SU-DHL-6 (cell line): ENCODE data around the gene ABHD16A.

Experiments used
- EZH2phosphoT487 ChIP-seq: fragments of 200-600 bp; sonication (generic), shearing (Covaris generic); conservative IDR thresholded peaks from 2 replicates; pipeline ENCODE4 v1.6.1; 2018; ENCODE audit warnings: mild to moderate bottlenecking, antibody characterized with exemption, low read length, moderate library complexity, mixed read lengths
- TF ChIP-seq, protein P1 (sequence below): fragments of 200-600 bp; sonication (generic); IDR thresholded peaks from one replicate; pipeline ENCODE4 v1.5.1; 2017; ENCODE audit warnings: antibody characterized with exemption, mild to moderate bottlenecking, low read length, moderate library complexity; ENCODE audit not compliant: insufficient read depth, poor library complexity, severe bottlenecking

GRCh38 chr6:31681135-31681671, 21.9 kb downstream of the ABHD16A start:
- TF ChIP-seq, protein P1, sequence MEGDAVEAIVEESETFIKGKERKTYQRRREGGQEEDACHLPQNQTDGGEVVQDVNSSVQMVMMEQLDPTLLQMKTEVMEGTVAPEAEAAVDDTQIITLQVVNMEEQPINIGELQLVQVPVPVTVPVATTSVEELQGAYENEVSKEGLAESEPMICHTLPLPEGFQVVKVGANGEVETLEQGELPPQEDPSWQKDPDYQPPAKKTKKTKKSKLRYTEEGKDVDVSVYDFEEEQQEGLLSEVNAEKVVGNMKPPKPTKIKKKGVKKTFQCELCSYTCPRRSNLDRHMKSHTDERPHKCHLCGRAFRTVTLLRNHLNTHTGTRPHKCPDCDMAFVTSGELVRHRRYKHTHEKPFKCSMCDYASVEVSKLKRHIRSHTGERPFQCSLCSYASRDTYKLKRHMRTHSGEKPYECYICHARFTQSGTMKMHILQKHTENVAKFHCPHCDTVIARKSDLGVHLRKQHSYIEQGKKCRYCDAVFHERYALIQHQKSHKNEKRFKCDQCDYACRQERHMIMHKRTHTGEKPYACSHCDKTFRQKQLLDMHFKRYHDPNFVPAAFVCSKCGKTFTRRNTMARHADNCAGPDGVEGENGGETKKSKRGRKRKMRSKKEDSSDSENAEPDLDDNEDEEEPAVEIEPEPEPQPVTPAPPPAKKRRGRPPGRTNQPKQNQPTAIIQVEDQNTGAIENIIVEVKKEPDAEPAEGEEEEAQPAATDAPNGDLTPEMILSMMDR = no peak
- TF ChIP-seq EZH2phosphoT487 = no peak
